Mammary microvascular endothelial cell (primary cell): ENCODE data around the gene KNCN. TPM values are rescaled to one million over a fixed set of nuclear protein-coding genes. Genes with fewer than 3 reads are reported as not detected.

ENCODE experiments used
- total RNA-seq: library from RNA; depleted of rRNA; stranded (reverse); fragments of >200 nt; gene quantifications from 2 replicates; pipeline ENCODE4 v1.2.3, GENCODE V29; 2015

The KNCN gene
- not detected in 2 replicates for total RNA-seq

GRCh38 chr1:46551597-46552095, at the start of gene KNCN:
Gene KNCN (minus strand): TSS chr1:46551647. CDS start chr1:46551215, 432 bp downstream.

Other genes starting within 250 kb of the KNCN start
- gene LRRC41, start 248.0 kb downstream of the KNCN start, total RNA-seq = 59.6 and 66.9 TPM in 2 replicates
- gene UQCRH, start 247.9 kb downstream of the KNCN start, total RNA-seq = 475 and 523 TPM in 2 replicates
- 12.7 and 24.8 TPM in 2 replicates for gene NSUN4, start 210.8 kb downstream of the KNCN start, total RNA-seq
- gene FAAH, start 157.3 kb downstream of the KNCN start, total RNA-seq = 0.30 and 0.53 TPM in 2 replicates
- gene DMBX1, start 61.8 kb downstream of the KNCN start, total RNA-seq = not detected in 2 replicates
- gene MKNK1, start 52.6 kb upstream of the KNCN start, total RNA-seq = 14.3 and 15.8 TPM in 2 replicates
- 6.3 and 7.6 TPM in 2 replicates for gene MOB3C, start 65.2 kb upstream of the KNCN start, total RNA-seq
- 31.9 and 33.8 TPM in 2 replicates for gene ATPAF1, start 116.7 kb upstream of the KNCN start, total RNA-seq
- not detected in 2 replicates for gene TEX38, start 120.2 kb upstream of the KNCN start, total RNA-seq
- 56.5 and 65.6 TPM in 2 replicates for gene EFCAB14, start 167.5 kb upstream of the KNCN start, total RNA-seq
- not detected in 2 replicates for gene CYP4B1, start 247.4 kb upstream of the KNCN start, total RNA-seq